Progenitor cell of endocrine pancreas (in vitro differentiated cells): ENCODE measurements around the gene PRPF39. TPM values are rescaled to one million over a fixed set of nuclear protein-coding genes. Genes with fewer than 3 reads are reported as not detected.
"Not testable (repeated sequence)": the region's sequence is repeated elsewhere in the genome, so short reads cannot be mapped to it uniquely, and the experiment has no call there.

Experiments used
- DNase-seq: peaks from one replicate; pipeline ENCODE4 v3.0.0; 2021; ENCODE audit warnings: low spot score; ENCODE audit not compliant: unreplicated experiment
- H3K27ac Mint-ChIP-seq: 2 replicates; pipeline ENCODE4 v1.8.0; 2021; ENCODE audit warnings: mild to moderate bottlenecking, moderate library complexity, mixed read lengths
- H3K27me3 Mint-ChIP-seq: 2 replicates; pipeline ENCODE4 v1.8.0; 2021; ENCODE audit warnings: mixed read lengths
- H3K36me3 Mint-ChIP-seq: 2 replicates; pipeline ENCODE4 v1.8.0; 2022; ENCODE audit warnings: mixed read lengths; ENCODE audit not compliant: insufficient read depth
- H3K4me1 Mint-ChIP-seq: 2 replicates; pipeline ENCODE4 v1.8.0; 2021; ENCODE audit warnings: low read depth, mixed read lengths
- H3K4me3 Mint-ChIP-seq: 2 replicates; pipeline ENCODE4 v1.8.0; 2021; ENCODE audit warnings: low read depth, mild to moderate bottlenecking, moderate library complexity, mixed read lengths
- H3K9me3 Mint-ChIP-seq: 2 replicates; pipeline ENCODE4 v1.8.0; 2021; ENCODE audit warnings: low read depth, mixed read lengths
- total RNA-seq: library from RNA; stranded (reverse); gene quantifications from 2 replicates; pipeline ENCODE4 v1.2.1, GENCODE V29; 2021
- TF ChIP-seq, protein P1 (sequence below): fragments of 200-600 bp; sonication (generic); IDR thresholded peaks from one replicate; pipeline ENCODE4 v1.5.0; 2021; ENCODE audit warnings: antibody characterized with exemption, mild to moderate bottlenecking; ENCODE audit not compliant: unreplicated experiment

Gene PRPF39
- total RNA-seq, 1 donor from 2014 or later: 66.8 TPM

DNA sequence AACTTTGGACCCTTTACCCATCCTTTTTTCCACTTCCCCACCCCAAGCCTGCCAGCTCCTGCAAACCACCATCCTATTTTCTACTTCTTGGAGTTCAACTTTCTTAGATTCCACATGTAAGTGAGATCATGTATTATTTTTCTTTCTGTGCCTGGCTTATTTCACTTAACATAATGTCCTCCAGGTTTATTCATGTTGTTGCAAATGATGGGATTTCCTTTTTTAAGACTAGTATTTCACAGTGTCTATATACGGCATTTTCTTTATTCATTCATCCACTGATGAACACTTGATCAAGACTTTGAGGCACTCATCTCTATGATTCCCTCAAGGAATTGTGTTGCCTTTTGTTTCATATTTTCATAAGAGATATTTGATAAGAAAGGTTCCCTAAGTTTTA, 5.6 kb upstream of the PRPF39 start:
- Mint-ChIP-seq H3K4me3 (no peak overlapping the region), H3K4me1 (peaks cover 14% of the 10 kb centered on the region), H3K27ac (no peak overlapping the region), H3K36me3 (no peaks in the 10 kb centered on the region), H3K27me3 (no peaks in the 10 kb centered on the region), H3K9me3 (no peaks in the 10 kb centered on the region)
- TF ChIP-seq, protein P1, sequence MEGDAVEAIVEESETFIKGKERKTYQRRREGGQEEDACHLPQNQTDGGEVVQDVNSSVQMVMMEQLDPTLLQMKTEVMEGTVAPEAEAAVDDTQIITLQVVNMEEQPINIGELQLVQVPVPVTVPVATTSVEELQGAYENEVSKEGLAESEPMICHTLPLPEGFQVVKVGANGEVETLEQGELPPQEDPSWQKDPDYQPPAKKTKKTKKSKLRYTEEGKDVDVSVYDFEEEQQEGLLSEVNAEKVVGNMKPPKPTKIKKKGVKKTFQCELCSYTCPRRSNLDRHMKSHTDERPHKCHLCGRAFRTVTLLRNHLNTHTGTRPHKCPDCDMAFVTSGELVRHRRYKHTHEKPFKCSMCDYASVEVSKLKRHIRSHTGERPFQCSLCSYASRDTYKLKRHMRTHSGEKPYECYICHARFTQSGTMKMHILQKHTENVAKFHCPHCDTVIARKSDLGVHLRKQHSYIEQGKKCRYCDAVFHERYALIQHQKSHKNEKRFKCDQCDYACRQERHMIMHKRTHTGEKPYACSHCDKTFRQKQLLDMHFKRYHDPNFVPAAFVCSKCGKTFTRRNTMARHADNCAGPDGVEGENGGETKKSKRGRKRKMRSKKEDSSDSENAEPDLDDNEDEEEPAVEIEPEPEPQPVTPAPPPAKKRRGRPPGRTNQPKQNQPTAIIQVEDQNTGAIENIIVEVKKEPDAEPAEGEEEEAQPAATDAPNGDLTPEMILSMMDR: no peak
- no peak for DNase-seq

DNA sequence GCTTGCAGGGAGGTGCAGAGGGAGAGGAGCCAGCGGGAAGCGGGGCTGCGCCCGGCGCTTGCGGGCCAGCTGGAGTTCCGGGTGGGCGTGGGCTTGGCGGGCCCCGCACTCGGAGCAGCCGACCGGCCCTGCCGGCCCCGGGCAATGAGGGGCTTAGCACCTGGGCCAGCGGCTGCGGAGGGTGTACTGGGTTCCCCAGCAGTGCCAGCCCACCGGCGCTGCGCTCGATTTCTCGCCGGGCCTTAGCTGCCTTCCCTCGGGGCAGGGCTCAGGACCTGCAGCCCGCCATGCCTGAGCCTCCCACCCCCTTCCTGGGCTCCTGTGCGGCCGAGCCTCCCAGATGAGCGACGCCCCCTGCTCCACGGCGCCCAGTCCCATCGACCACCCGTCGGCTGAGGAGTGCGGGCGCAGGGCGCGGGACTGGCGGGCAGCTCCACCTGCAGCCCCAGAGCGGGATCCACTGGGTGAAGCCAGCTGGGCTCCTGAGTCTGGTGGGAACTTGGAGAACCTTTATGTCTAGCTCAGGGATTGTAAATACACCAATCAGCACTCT, 3.4 kb upstream of the PRPF39 start:
- not testable (repeated sequence) for DNase-seq, H3K4me3 Mint-ChIP-seq, H3K27ac Mint-ChIP-seq, H3K27me3 Mint-ChIP-seq, H3K9me3 Mint-ChIP-seq, H3K36me3 Mint-ChIP-seq
- H3K4me1 Mint-ChIP-seq: peaks cover 23% of the 10 kb centered on the region

DNA sequence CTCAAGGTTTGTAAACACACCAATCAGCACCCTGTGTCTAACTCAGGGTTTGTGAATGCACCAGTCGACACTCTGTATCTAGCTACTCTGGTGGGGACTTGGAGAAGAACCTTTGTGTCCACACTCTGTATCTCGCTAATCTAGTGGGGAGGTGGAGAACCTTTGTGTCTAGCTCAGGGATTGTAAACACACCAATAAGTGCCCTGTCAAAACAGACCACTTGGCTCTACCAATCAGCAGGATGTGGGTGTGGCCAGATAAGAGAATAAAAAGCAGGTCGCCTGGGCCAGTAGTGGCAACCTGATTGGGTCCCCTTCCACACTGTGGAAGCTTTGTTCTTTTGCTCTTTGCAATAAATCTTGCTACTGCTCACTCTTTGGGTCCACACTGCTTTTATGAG, 2.8 kb upstream of the PRPF39 start:
- not testable (repeated sequence) for H3K27ac Mint-ChIP-seq, DNase-seq, H3K27me3 Mint-ChIP-seq, H3K9me3 Mint-ChIP-seq, H3K4me3 Mint-ChIP-seq, H3K36me3 Mint-ChIP-seq
- H3K4me1 Mint-ChIP-seq: peaks cover 25% of the 10 kb centered on the region

DNA sequence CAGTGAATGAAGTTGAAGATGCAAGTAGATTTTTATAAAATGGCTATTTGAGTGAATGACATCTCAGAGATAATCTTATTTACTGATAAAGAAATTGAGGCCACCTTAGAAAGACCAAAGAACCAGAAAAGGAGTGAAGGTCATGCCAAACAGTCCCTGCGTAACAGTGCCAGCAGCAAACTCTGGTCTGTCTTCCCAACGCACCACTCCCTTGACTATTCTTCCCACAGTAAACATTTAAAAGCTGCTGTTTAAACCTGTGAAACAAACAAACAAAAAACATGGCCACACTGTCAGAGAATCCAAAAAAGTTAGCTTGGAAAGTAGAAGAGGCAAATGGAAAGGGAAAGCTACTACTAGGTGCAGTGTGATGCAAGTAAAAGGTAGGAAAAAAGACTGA, 1.5 kb upstream of the PRPF39 start:
- DNase-seq: no peak
- TF ChIP-seq, protein P1: no peak
- peaks cover 29% of the 10 kb centered on the region for H3K4me1 Mint-ChIP-seq
- no peak overlapping the region for H3K27ac Mint-ChIP-seq
- peak overlapping the region; percentile 25 for H3K4me3 Mint-ChIP-seq
- no peaks in the 10 kb centered on the region for H3K36me3 Mint-ChIP-seq
- H3K9me3 Mint-ChIP-seq: no peaks in the 10 kb centered on the region
- H3K27me3 Mint-ChIP-seq: no peaks in the 10 kb centered on the region

DNA sequence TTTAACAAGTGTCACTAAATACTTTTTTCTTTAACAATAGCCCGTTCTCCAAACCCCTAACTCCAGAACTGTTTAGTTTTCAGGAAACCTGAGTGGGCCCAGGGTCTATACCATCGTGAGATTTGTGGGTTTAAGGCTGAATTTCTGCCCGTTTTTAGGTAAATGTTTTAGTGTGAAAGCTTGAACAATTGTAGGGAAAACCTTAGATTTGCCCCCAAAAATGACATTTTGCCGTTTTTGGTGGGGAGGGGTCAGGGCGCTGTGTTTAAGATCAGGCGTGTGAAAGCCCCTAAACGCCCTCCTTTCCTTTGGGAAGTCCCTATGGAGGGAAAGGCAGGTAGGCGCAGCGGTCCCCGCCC, 320 bp upstream of the PRPF39 start:
- Mint-ChIP-seq H3K27me3 (no peaks in the 10 kb centered on the region), H3K4me3 (peak overlapping the region; percentile 64), H3K36me3 (no peaks in the 10 kb centered on the region), H3K27ac (peak overlapping the region; percentile 86), H3K9me3 (no peaks in the 10 kb centered on the region), H3K4me1 (peaks cover 34% of the 10 kb centered on the region)
- TF ChIP-seq, protein P1: no peak
- DNase-seq: no peak

DNA sequence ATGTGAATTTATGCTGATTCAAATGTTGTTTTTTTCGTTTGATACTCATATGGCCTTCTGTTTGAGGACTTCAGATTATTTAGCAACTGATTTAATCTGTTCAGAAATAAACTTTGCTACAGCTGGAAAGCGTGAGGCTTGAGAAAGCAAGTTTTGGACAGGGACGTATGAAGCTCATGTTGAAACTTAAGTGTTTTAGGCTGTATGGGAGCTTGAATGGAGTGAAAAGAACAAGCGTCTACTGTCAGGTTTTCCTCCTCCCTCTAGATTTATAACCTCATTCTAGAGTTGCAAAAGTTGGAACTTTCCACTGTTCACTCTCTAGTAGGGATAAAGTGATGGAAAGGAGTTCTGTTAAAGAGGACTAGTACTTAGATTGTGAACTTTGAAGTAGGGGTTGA, 1.0 kb downstream of the PRPF39 start:
- Mint-ChIP-seq H3K9me3 (no peaks in the 10 kb centered on the region), H3K4me3 (peak overlapping the region; percentile 99), H3K4me1 (peaks cover 36% of the 10 kb centered on the region), H3K36me3 (peaks cover 2% of the 10 kb centered on the region), H3K27me3 (no peaks in the 10 kb centered on the region), H3K27ac (peak overlapping the region; percentile 98)
- TF ChIP-seq, protein P1: no peak
- DNase-seq: no peak
